PC-3 (cell line): ENCODE results near the gene CNGA1. TPM values are rescaled to one million over a fixed set of nuclear protein-coding genes. Genes with fewer than 3 reads are reported as not detected.
A peak's percentile ranks its signal among the peaks of the same experiment; 100 is the strongest.

Experiments
- ATAC-seq: fragments of 200-7000 bp; cut with Tn5 transposase; 2 replicates; pipeline ENCODE4 v1.9.1; 2020; ENCODE audit warnings: mild to moderate bottlenecking, moderate library complexity
- BruUV-seq: library from RNA; stranded (reverse); fragments of 400-500 nt; replicated peaks from 2 replicates; lab custom pipeline; 2021; lab: Mats Ljungman, UMichigan
- CTCF ChIA-PET: fragments of 300-600 bp; sonication (Branson Sonifier 250); formaldehyde crosslinking; loops from one replicate; lab custom pipeline; 2022; ENCODE audit warnings: antibody characterized with exemption; lab: Charles Lee
- POLR2A ChIA-PET: fragments of 300-600 bp; sonication (Branson Sonifier 250); formaldehyde crosslinking; loops from one replicate; lab custom pipeline; 2022; ENCODE audit warnings: antibody characterized with exemption; ENCODE audit not compliant: unreplicated experiment; lab: Charles Lee
- DNase-seq: peaks from one replicate; pipeline ENCODE4 v3.0.0-alpha.2; 2015
- H2AFZ ChIP-seq: fragments of 300-600 bp; sonication (generic); 2 replicates; pipeline ENCODE4 v1.6.0; 2016; ENCODE audit warnings: antibody characterized with exemption, low read length
- H3F3A ChIP-seq: fragments of 300-600 bp; sonication (generic); one replicate; pipeline ENCODE4 v1.6.0; 2017; ENCODE audit warnings: antibody characterized with exemption, low read length, control low read depth, mild to moderate bottlenecking; ENCODE audit not compliant: unreplicated experiment
- H3K27ac ChIP-seq: fragments of 300-600 bp; sonication (generic); 2 replicates; pipeline ENCODE4 v1.5.1; 2016; ENCODE audit warnings: mild to moderate bottlenecking, low read length
- H3K27me3 ChIP-seq: fragments of 300-600 bp; sonication (generic); 2 replicates; pipeline ENCODE4 v1.6.1; 2016; ENCODE audit warnings: low read length, mixed read lengths
- H3K36me3 ChIP-seq: fragments of 300-600 bp; sonication (generic); 2 replicates; pipeline ENCODE4 v1.6.1; 2016; ENCODE audit warnings: low read depth, mixed run types, low read length, mixed read lengths
- H3K4me1 ChIP-seq: fragments of 300-600 bp; sonication (generic); 2 replicates; pipeline ENCODE4 v1.5.1; 2016; ENCODE audit warnings: low read length; ENCODE audit not compliant: insufficient read depth
- H3K4me2 ChIP-seq: fragments of 300-600 bp; sonication (generic); 2 replicates; pipeline ENCODE4 v1.6.0; 2016; ENCODE audit warnings: low read length
- H3K4me3 ChIP-seq: fragments of 300-600 bp; sonication (generic); 2 replicates; pipeline ENCODE4 v1.5.1; 2016; ENCODE audit warnings: mild to moderate bottlenecking, low read length, mixed read lengths
- H3K79me2 ChIP-seq: fragments of 300-600 bp; sonication (generic); 2 replicates; pipeline ENCODE4 v1.6.1; 2017; ENCODE audit warnings: low read length, mixed read lengths
- H3K9ac ChIP-seq: fragments of 300-600 bp; sonication (generic); 2 replicates; pipeline ENCODE4 v1.6.0; 2016; ENCODE audit warnings: mild to moderate bottlenecking, low read length
- H3K9me2 ChIP-seq: fragments of 300-600 bp; sonication (generic); replicated peaks from 2 replicates; pipeline ENCODE4 v1.6.1; 2016; ENCODE audit warnings: mixed run types, low read length, mixed read lengths
- H3K9me3 ChIP-seq: fragments of 300-600 bp; sonication (generic); 2 replicates; pipeline ENCODE4 v1.6.1; 2016; ENCODE audit warnings: low read length, mixed read lengths
- H4K20me1 ChIP-seq: fragments of 300-600 bp; sonication (generic); 2 replicates; pipeline ENCODE4 v1.6.1; 2016; ENCODE audit warnings: low read length, mixed read lengths
- CTCF ChIP-seq: fragments of 300-600 bp; sonication (generic); conservative IDR thresholded peaks from 2 replicates; pipeline ENCODE4 v1.5.1; 2017; ENCODE audit warnings: antibody characterized with exemption, low read depth, mild to moderate bottlenecking, low read length
- EZH2 ChIP-seq: fragments of 300-600 bp; sonication (generic); IDR thresholded peaks from one replicate; pipeline ENCODE4 v1.6.1; 2017; ENCODE audit warnings: antibody characterized with exemption, mild to moderate bottlenecking, low read length; ENCODE audit not compliant: unreplicated experiment
- EZH2phosphoT487 ChIP-seq: fragments of 300-600 bp; sonication (generic); IDR thresholded peaks from 2 replicates; pipeline ENCODE4 v1.6.1; 2018; ENCODE audit warnings: mild to moderate bottlenecking, antibody characterized with exemption, low read length, borderline replicate concordance
- intact Hi-C: fragments of 100-400 bp; cut with micrococcal nuclease; formaldehyde crosslinking; loops from 2 replicates; pipeline ENCODE4 v1.9.0; 2023
- total RNA-seq: library from RNA; depleted of rRNA; stranded (reverse); fragments of >200 nt; gene quantifications from 2 replicates; pipeline ENCODE4 v1.2.3, GENCODE V29; 2014

Gene CNGA1
- total RNA-seq, 1 experiment from 2014 or later, result 1.1 TPM

GRCh38 chr4:47933840-47934239 lies 82.6 kb downstream of the CNGA1 start:
- H3K9me2 ChIP-seq, result no peaks in the 10 kb centered on the region
- no peaks in the 10 kb centered on the region for H4K20me1 ChIP-seq
- H3F3A ChIP-seq, result no peaks in the 10 kb centered on the region
- no peak overlapping the region for H3K4me3 ChIP-seq
- peak; percentile 58 for DNase-seq
- H3K9ac ChIP-seq, result no peak overlapping the region
- intact Hi-C loops, result loop anchor here (10.0 kb wide), 1 partner anchor 229 kb away; no protein-coding TSS in a partner anchor
- ATAC-seq, result no peak
- peak; percentile 62 for TF ChIP-seq CTCF
- TF ChIP-seq EZH2phosphoT487, result no peak
- no peak for TF ChIP-seq EZH2
- ChIA-PET CTCF (interaction anchor here (0.6 to 1.1 kb wide), 5 partner anchors 19 to 448 kb away, joined by 3 to 4 read pairs (median 3); partner anchors contain the start of gene NFXL1), POLR2A (no interaction called here)
- H3K9me3 ChIP-seq, result no peaks in the 10 kb centered on the region
- H3K4me2 ChIP-seq, result no peak overlapping the region
- H3K27me3 ChIP-seq, result no peaks in the 10 kb centered on the region
- no TSS peak for BruUV-seq
- H3K27ac ChIP-seq, result no peak overlapping the region
- H3K4me1 ChIP-seq, result peaks cover 11% of the 10 kb centered on the region
- H3K79me2 ChIP-seq, result no peaks in the 10 kb centered on the region
- H2AFZ ChIP-seq, result no peak overlapping the region
- no peaks in the 10 kb centered on the region for H3K36me3 ChIP-seq

- no peak overlapping the region for H3K27ac ChIP-seq
- H3K36me3 ChIP-seq, result no peaks in the 10 kb centered on the region
- H3K4me1 ChIP-seq, result peaks cover 11% of the 10 kb centered on the region
- no peak overlapping the region for H2AFZ ChIP-seq
- ATAC-seq, result no peak
- intact Hi-C loops, result loop anchor here (10.0 kb wide), 1 partner anchor 226 kb away; no protein-coding TSS in a partner anchor
- no peaks in the 10 kb centered on the region for H4K20me1 ChIP-seq
- no TSS peak for BruUV-seq
- no peak overlapping the region for H3K9ac ChIP-seq
- H3K79me2 ChIP-seq, result no peaks in the 10 kb centered on the region
- DNase-seq, result peak; percentile 55
- no peaks in the 10 kb centered on the region for H3K9me2 ChIP-seq
- TF ChIP-seq CTCF (no peak), EZH2 (no peak), EZH2phosphoT487 (no peak)
- H3K4me2 ChIP-seq, result peak overlapping the region; percentile 15; the same call in 1 of the 2 replicates
- ChIA-PET CTCF (interaction anchor here (0.9 kb wide), 1 partner anchor 95 kb away, joined by 5 read pairs; no protein-coding TSS in a partner anchor), POLR2A (interaction anchor here (0.5 kb wide), 1 partner anchor 29 kb away, joined by 10 read pairs; no protein-coding TSS in a partner anchor)
- H3K9me3 ChIP-seq, result no peaks in the 10 kb centered on the region
- H3F3A ChIP-seq, result no peaks in the 10 kb centered on the region
- H3K4me3 ChIP-seq, result no peak overlapping the region
- H3K27me3 ChIP-seq, result no peaks in the 10 kb centered on the region
Measured at GRCh38 chr4:47930971-47931804, 85.3 kb downstream of the CNGA1 start.
